Mucosa of descending colon (tissue), 3 donors: Measurements from ENCODE around the gene CTCFL. TPM values are rescaled to one million over a fixed set of nuclear protein-coding genes. Genes with fewer than 3 reads are reported as not detected.
A peak's percentile ranks its signal among the peaks of the same experiment; 100 is the strongest.

Source experiments
- ATAC-seq: fragments of 200-7000 bp; cut with Tn5 transposase; one replicate; pipeline ENCODE4 v1.9.1; 2020; ENCODE audit warnings: mild to moderate bottlenecking, moderate library complexity
- DNase-seq, 3 donors: peaks; one replicate each; pipeline ENCODE4 v3.0.0-alpha.2; 2020
- H3K36me3 ChIP-seq: fragments of 200-600 bp; one replicate; pipeline ENCODE4 v1.8.0; 2021; ENCODE audit warnings: low read depth, mild to moderate bottlenecking
- H3K4me1 ChIP-seq: fragments of 200-600 bp; one replicate; pipeline ENCODE4 v1.8.0; 2021; ENCODE audit warnings: low read depth, mild to moderate bottlenecking
- H3K4me3 ChIP-seq: fragments of 200-600 bp; one replicate; pipeline ENCODE4 v1.8.0; 2021; ENCODE audit warnings: mild to moderate bottlenecking
- H3K9me3 ChIP-seq: fragments of 200-600 bp; one replicate; pipeline ENCODE4 v1.8.0; 2021; ENCODE audit warnings: mild to moderate bottlenecking
- CTCF ChIP-seq: fragments of 200-600 bp; IDR thresholded peaks from one replicate; pipeline ENCODE4 v1.8.0; 2022; ENCODE audit warnings: antibody characterized with exemption, mild to moderate bottlenecking
- intact Hi-C, 2 donors: fragments of 100-400 bp; cut with DNase I in 1 of 2; cut with micrococcal nuclease in 1 of 2; formaldehyde crosslinking; loops; one replicate each; pipeline versions ENCODE4 v1.11.0 to v1.11.1; 2022; cut with DNase I, micrococcal nuclease
- total RNA-seq, 3 donors: library from RNA; stranded (reverse); fragmentation: NEBNext Ultra II Directional in 2 of 3; extraction: Animal tissue kit (Norgen Biotek cat#: 25700) in 2 of 3; gene quantifications; one replicate each; pipeline versions ENCODE4 v1.2.1 to v1.2.4, GENCODE V29; 2021 to 2023
- donor health status: DM: no; HTN: no; CAD: no; lungs with moderate emphysema.
- donor health status: DM: no; HTN: no; CAD: no.
- donor health status: DM: no; HTN: yes; CAD: no.

Gene CTCFL
- total RNA-seq, 3 donors from 2014 or later: not detected

- TF ChIP-seq CTCF: no peak
- Histone ChIP-seq H3K36me3 (no peaks in the 10 kb centered on the region), H3K4me1 (peaks cover 31% of the 10 kb centered on the region), H3K4me3 (no peak overlapping the region), H3K9me3 (no peaks in the 10 kb centered on the region)
- ATAC-seq (peak; percentile 16), DNase-seq (peak in 1 of 3 donors; percentile 57)
- intact Hi-C loops: no loop called here
These were observed 33.8 kb upstream of the CTCFL start for GRCh38 chr20:57558614-57559288.

- intact Hi-C loops: no loop called here
- Histone ChIP-seq H3K4me1 (peaks cover 31% of the 10 kb centered on the region), H3K36me3 (no peaks in the 10 kb centered on the region), H3K4me3 (no peak overlapping the region), H3K9me3 (no peaks in the 10 kb centered on the region)
- TF ChIP-seq CTCF: no peak
- ATAC-seq: no peak
- DNase-seq: no peak
These were observed 33.1 kb upstream of the CTCFL start for GRCh38 chr20:57557926-57558613.

GRCh38 chr20:57556980-57557274 is 32.0 kb upstream of the CTCFL start:
- intact Hi-C loops: no loop called here

GRCh38 chr20:57555457-57556184 is 30.7 kb upstream of the CTCFL start:
- Histone ChIP-seq H3K9me3 (no peaks in the 10 kb centered on the region), H3K4me1 (peaks cover 25% of the 10 kb centered on the region), H3K4me3 (no peak overlapping the region), H3K36me3 (no peaks in the 10 kb centered on the region)
- TF ChIP-seq CTCF: no peak
- intact Hi-C loops: no loop called here
- no peak for ATAC-seq
- no peak for DNase-seq

More at GRCh38 chr20:57556980-57557274, 32.0 kb upstream of the CTCFL start:
- no peaks in the 10 kb centered on the region for H3K9me3 ChIP-seq
- no peak overlapping the region for H3K4me3 ChIP-seq
- ATAC-seq (no peak), DNase-seq (no peak)
- H3K4me1 ChIP-seq: peaks cover 27% of the 10 kb centered on the region
- no peak for TF ChIP-seq CTCF
- H3K36me3 ChIP-seq: no peaks in the 10 kb centered on the region

- H3K4me1 ChIP-seq: peaks cover 8% of the 10 kb centered on the region
- H3K4me3 ChIP-seq: no peak overlapping the region
- no peak for DNase-seq
- ATAC-seq: no peak
- no peaks in the 10 kb centered on the region for H3K9me3 ChIP-seq
- no peaks in the 10 kb centered on the region for H3K36me3 ChIP-seq
- TF ChIP-seq CTCF: no peak
- intact Hi-C loops: no loop called here
These were observed 28.6 kb upstream of the CTCFL start for GRCh38 chr20:57553376-57554018.
